Neural progenitor cell (in vitro differentiated cells): Measurements from ENCODE around the gene INTS6L.

Experiments
- CTCF ChIP-seq: fragments of 200-600 bp; sonication (generic); IDR thresholded peaks from 2 replicates; pipeline ENCODE4 v1.5.1; 2017; ENCODE audit warnings: antibody characterized with exemption, mild to moderate bottlenecking
- EZH2phosphoT487 ChIP-seq: fragments of 200-600 bp; sonication (generic); IDR thresholded peaks from 2 replicates; pipeline ENCODE4 v1.6.1; 2017; ENCODE audit warnings: antibody characterized with exemption

GRCh38 chrX:135541351-135541750 is 20.9 kb downstream of the INTS6L start:
- no peak for TF ChIP-seq CTCF
- TF ChIP-seq EZH2phosphoT487 = no peak
